ENCODE measurements around the gene CPN2. TPM values are rescaled to one million over a fixed set of nuclear protein-coding genes. Genes with fewer than 3 reads are reported as not detected.

Gene CPN2
- total RNA-seq, 1 experiment from 2014 or later, result not detected

DNA sequence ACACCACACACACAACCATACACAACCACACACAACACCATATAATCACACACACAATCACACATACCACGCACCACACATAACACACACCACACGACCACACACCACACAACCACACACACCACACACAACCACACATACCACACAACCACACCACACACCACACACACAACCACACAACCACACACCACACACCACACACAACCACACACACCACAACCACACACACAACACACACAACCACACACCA, 24.2 kb downstream of the CPN2 start:
- Histone ChIP-seq H4K20me1 (ENCODE audit: control insufficient read depth, insufficient read depth, insufficient read length) (peaks cover 5% of the 10 kb centered on the region), H3K23me2 (ENCODE audit: insufficient read length, low read depth, low read length, poor library complexity, severe bottlenecking) (no peaks in the 10 kb centered on the region), H4K5ac (ENCODE audit: insufficient read length, low read depth, low read length) (no peak overlapping the region), H3K79me2 (ENCODE audit: insufficient read depth, low read length) (no peaks in the 10 kb centered on the region), H3K27ac (ENCODE audit: insufficient read length, low read depth, low read length) (no peak overlapping the region), H3K23ac (ENCODE audit: insufficient read length, low read depth, low read length) (no peak overlapping the region), H2AK5ac (ENCODE audit: insufficient read length, low read length) (no peak overlapping the region), H3K4me1 (ENCODE audit: insufficient read depth, low read length) (no peaks in the 10 kb centered on the region), H4K8ac (replicated peaks; ENCODE audit: insufficient read length, low read depth, low read length) (no peak overlapping the region), H2BK12ac (ENCODE audit: insufficient read length, low read depth, low read length) (no peak overlapping the region), H3K9me3 (ENCODE audit: control insufficient read depth, low read depth, low read length) (no peaks in the 10 kb centered on the region), H3K9ac (ENCODE audit: extremely low read depth, insufficient read length, low read length) (no peak overlapping the region), H3K56ac (ENCODE audit: insufficient read length, low read depth, low read length) (no peak overlapping the region), H3K79me1 (ENCODE audit: insufficient read depth, low read depth, low read length, poor library complexity, severe bottlenecking) (no peaks in the 10 kb centered on the region), H2BK15ac (ENCODE audit: low read depth, low read length) (no peak overlapping the region), H3K4me2 (ENCODE audit: insufficient read depth, insufficient read length, low read length) (no peak overlapping the region), H2AFZ (ENCODE audit: low read length) (no peak overlapping the region), H3T11ph (ENCODE audit: low read length) (no peak overlapping the region), H4K91ac (ENCODE audit: insufficient read length, low read depth, low read length) (no peak overlapping the region), H3K4ac (ENCODE audit: low read depth, low read length) (no peak overlapping the region), H3K18ac (ENCODE audit: insufficient read length, low read depth, low read length) (no peak overlapping the region), H2BK5ac (ENCODE audit: insufficient read length, low read length) (no peak overlapping the region), H2BK20ac (ENCODE audit: low read depth, low read length, poor library complexity, severe bottlenecking) (no peak overlapping the region), H2BK120ac (ENCODE audit: low read depth, low read length, poor library complexity, severe bottlenecking) (no peak overlapping the region), H3K14ac (ENCODE audit: insufficient read depth, low read length) (no peak overlapping the region), H3K27me3 (ENCODE audit: insufficient read depth, low read length) (no peaks in the 10 kb centered on the region; the same call in 1 of the 2 replicates)
- TF ChIP-seq, protein P1, sequence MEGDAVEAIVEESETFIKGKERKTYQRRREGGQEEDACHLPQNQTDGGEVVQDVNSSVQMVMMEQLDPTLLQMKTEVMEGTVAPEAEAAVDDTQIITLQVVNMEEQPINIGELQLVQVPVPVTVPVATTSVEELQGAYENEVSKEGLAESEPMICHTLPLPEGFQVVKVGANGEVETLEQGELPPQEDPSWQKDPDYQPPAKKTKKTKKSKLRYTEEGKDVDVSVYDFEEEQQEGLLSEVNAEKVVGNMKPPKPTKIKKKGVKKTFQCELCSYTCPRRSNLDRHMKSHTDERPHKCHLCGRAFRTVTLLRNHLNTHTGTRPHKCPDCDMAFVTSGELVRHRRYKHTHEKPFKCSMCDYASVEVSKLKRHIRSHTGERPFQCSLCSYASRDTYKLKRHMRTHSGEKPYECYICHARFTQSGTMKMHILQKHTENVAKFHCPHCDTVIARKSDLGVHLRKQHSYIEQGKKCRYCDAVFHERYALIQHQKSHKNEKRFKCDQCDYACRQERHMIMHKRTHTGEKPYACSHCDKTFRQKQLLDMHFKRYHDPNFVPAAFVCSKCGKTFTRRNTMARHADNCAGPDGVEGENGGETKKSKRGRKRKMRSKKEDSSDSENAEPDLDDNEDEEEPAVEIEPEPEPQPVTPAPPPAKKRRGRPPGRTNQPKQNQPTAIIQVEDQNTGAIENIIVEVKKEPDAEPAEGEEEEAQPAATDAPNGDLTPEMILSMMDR (conservative IDR thresholded peaks at IDR 0.05), result no peak
- no peak for DNase-seq
- peaks cover 6 to 13% of the 10 kb centered on the region in 2 experiments for H3K4me1 Mint-ChIP-seq
- no CpG with 5 or more reads among the region's 2 CpGs for WGBS (ENCODE audit: extremely low coverage, insufficient read length, low lambda C conversion rate)
- peaks cover 6 to 14% of the 10 kb centered on the region in 2 experiments; a peak in 4 of 5 replicates for H3K9me3 Mint-ChIP-seq
- H3K4me3 Mint-ChIP-seq, result no peak overlapping the region
- peaks cover 28% of the 10 kb centered on the region for H3K27me3 Mint-ChIP-seq (ENCODE audit: low read depth)
- H3K27ac Mint-ChIP-seq, result no peak overlapping the region
- H3K36me3 Mint-ChIP-seq (ENCODE audit: insufficient read depth in 1 of 3, low read depth in 3 of 3), result peaks cover 0 to 2% (median 0%) of the 10 kb centered on the region in 3 experiments; a peak in 4 of 7 replicates

Measured in H9 (cell line).